ENCODE results near the gene POC5.

DNA sequence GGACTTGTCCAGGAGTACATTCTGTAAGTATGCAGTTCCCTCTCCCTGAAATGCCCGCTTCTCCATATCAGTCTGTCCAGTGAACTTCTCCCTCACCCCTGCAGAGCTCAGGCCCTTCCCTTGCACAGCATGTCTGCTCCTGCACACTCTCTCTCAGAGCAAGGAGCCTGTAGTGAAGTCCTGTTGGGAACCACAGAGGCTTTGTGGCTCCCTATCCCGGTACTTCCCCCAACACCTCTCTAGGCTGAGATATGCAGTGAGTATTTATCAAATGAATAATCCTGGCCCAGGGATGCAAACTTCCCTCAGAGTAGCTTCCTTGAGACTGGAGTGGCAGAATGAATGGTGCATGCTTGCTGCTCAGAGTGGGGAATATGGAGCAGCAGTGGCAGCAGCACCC lies 48.8 kb downstream of the POC5 start:
- TF ChIP-seq JUN (IDR thresholded peaks at IDR 0.05) (no peak), NFE2L2 (conservative IDR thresholded peaks at IDR 0.05; ENCODE audit: low read length) (no peak)
- TF ChIP-seq, protein P1, sequence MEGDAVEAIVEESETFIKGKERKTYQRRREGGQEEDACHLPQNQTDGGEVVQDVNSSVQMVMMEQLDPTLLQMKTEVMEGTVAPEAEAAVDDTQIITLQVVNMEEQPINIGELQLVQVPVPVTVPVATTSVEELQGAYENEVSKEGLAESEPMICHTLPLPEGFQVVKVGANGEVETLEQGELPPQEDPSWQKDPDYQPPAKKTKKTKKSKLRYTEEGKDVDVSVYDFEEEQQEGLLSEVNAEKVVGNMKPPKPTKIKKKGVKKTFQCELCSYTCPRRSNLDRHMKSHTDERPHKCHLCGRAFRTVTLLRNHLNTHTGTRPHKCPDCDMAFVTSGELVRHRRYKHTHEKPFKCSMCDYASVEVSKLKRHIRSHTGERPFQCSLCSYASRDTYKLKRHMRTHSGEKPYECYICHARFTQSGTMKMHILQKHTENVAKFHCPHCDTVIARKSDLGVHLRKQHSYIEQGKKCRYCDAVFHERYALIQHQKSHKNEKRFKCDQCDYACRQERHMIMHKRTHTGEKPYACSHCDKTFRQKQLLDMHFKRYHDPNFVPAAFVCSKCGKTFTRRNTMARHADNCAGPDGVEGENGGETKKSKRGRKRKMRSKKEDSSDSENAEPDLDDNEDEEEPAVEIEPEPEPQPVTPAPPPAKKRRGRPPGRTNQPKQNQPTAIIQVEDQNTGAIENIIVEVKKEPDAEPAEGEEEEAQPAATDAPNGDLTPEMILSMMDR (IDR thresholded peaks at IDR 0.05) = no peak
- TF ChIP-seq, protein P2, sequence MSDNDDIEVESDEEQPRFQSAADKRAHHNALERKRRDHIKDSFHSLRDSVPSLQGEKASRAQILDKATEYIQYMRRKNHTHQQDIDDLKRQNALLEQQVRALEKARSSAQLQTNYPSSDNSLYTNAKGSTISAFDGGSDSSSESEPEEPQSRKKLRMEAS (IDR thresholded peaks at IDR 0.05) = no peak
